Nephron (organoid): ENCODE measurements around the gene ITIH4.

Experiments used
- H3K27ac Mint-ChIP-seq, 3 experiments: 2 replicates each; pipeline ENCODE4 v1.8.0; 2020; ENCODE audit warnings: mixed read lengths in 3 of 3, mild to moderate bottlenecking in 2 of 3, moderate library complexity in 1 of 3
- H3K27me3 Mint-ChIP-seq: 2 replicates; pipeline ENCODE4 v1.8.0; 2021; ENCODE audit warnings: low read depth, mild to moderate bottlenecking, moderate library complexity, mixed read lengths
- H3K36me3 Mint-ChIP-seq: 2 replicates; pipeline ENCODE4 v1.8.0; 2020; ENCODE audit warnings: low read depth, mixed read lengths
- H3K4me1 Mint-ChIP-seq: 2 replicates; pipeline ENCODE4 v1.8.0; 2020; ENCODE audit warnings: mixed read lengths
- H3K4me3 Mint-ChIP-seq, 3 experiments: 2 replicates each; pipeline ENCODE4 v1.8.0; 2020; ENCODE audit warnings: mild to moderate bottlenecking in 3 of 3, mixed read lengths in 3 of 3, moderate library complexity in 2 of 3
- H3K9me3 Mint-ChIP-seq: 2 replicates; pipeline ENCODE4 v1.8.0; 2020; ENCODE audit warnings: mixed read lengths
- TF ChIP-seq, protein P1 (sequence below), 3 experiments: fragments of 200-600 bp; sonication (generic); IDR thresholded peaks; one replicate each; pipeline ENCODE4 v1.5.0; 2021; ENCODE audit warnings: antibody characterized with exemption in 3 of 3; ENCODE audit not compliant: unreplicated experiment in 3 of 3

The ITIH4 gene

GRCh38 chr3:52844290-52844975 is 14.0 kb upstream of the ITIH4 start:
- Mint-ChIP-seq H3K4me1 (peaks cover 33% of the 10 kb centered on the region), H3K27me3 (no peaks in the 10 kb centered on the region), H3K4me3 (no peak overlapping the region), H3K36me3 (peaks cover 14% of the 10 kb centered on the region), H3K9me3 (no peaks in the 10 kb centered on the region), H3K27ac (no peak overlapping the region)
- TF ChIP-seq, protein P1, sequence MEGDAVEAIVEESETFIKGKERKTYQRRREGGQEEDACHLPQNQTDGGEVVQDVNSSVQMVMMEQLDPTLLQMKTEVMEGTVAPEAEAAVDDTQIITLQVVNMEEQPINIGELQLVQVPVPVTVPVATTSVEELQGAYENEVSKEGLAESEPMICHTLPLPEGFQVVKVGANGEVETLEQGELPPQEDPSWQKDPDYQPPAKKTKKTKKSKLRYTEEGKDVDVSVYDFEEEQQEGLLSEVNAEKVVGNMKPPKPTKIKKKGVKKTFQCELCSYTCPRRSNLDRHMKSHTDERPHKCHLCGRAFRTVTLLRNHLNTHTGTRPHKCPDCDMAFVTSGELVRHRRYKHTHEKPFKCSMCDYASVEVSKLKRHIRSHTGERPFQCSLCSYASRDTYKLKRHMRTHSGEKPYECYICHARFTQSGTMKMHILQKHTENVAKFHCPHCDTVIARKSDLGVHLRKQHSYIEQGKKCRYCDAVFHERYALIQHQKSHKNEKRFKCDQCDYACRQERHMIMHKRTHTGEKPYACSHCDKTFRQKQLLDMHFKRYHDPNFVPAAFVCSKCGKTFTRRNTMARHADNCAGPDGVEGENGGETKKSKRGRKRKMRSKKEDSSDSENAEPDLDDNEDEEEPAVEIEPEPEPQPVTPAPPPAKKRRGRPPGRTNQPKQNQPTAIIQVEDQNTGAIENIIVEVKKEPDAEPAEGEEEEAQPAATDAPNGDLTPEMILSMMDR (IDR thresholded peaks at IDR 0.05; ENCODE audit: unreplicated experiment in 3 of 3) = no peak

DNA sequence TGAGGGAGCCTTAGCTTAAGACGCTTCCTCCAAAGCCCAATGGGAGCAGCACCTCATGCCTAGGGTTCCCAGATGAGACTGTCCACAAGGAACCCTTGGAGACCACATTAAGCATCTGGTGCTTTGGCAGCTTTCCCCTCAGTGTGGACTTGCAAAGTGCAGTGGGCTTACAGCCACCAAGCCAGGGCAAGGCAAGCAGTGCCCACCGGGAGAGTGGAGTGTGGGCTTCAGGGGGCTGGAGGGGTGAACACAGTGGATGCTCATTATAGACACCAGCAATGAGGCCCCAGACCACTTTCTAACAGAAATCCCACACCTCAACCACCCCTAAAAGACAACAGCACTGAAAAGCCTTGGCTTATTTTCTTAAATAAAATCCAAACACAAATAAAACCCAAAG is 13.4 kb upstream of the ITIH4 start:
- TF ChIP-seq, protein P1 (IDR thresholded peaks at IDR 0.05; ENCODE audit: unreplicated experiment in 3 of 3) = no peak
- Mint-ChIP-seq H3K4me3 (no peak overlapping the region), H3K27me3 (no peaks in the 10 kb centered on the region), H3K27ac (no peak overlapping the region), H3K36me3 (peaks cover 14% of the 10 kb centered on the region), H3K9me3 (no peaks in the 10 kb centered on the region), H3K4me1 (peaks cover 33% of the 10 kb centered on the region)

DNA sequence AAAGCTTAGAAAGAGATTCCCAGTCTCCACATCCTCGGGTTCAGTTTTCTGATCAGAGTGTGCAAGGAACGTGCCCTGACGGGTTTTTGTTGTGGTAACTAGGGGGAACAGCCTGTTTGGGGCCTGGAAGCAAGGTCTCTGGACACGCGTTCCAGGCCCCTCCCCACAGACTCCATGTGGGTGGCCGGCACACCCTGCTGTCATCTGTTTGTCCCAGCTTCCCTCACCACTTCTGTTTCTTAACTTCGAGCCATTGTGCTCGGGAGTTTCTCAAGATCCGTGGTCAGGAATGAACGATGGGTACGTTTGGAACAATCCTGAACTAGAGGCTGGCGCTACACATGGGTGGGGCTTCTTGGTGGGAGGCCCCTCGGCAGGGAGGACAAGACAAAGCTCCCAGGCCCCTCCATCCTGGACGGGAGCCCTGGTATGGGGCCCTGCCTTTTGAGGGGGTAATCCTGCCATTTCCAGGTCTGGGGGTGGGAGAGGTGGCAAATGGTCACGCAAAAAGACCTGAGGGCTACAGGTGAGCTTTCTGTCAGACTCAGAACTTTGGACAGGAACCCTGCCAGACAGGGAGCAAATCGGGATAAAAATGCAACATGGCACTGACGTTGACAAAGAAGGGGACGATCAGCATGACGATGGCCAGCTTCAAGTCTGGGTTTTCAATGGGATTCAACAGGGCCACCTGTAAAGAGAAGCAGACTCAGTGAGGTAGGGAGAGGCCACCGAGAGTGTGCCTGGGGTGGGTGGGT is 12.8 kb upstream of the ITIH4 start:
- Mint-ChIP-seq H3K27ac (no peak overlapping the region), H3K36me3 (peaks cover 14% of the 10 kb centered on the region), H3K27me3 (no peaks in the 10 kb centered on the region), H3K9me3 (no peaks in the 10 kb centered on the region), H3K4me3 (no peak overlapping the region), H3K4me1 (peaks cover 33% of the 10 kb centered on the region)
- TF ChIP-seq, protein P1 (IDR thresholded peaks at IDR 0.05; ENCODE audit: unreplicated experiment in 3 of 3) = no peak

- no peak overlapping the region for H3K27ac Mint-ChIP-seq
- H3K4me1 Mint-ChIP-seq = peaks cover 37% of the 10 kb centered on the region
- H3K9me3 Mint-ChIP-seq = no peaks in the 10 kb centered on the region
- no peaks in the 10 kb centered on the region for H3K27me3 Mint-ChIP-seq
- peaks cover 9% of the 10 kb centered on the region for H3K36me3 Mint-ChIP-seq
- TF ChIP-seq, protein P1 (IDR thresholded peaks at IDR 0.05; ENCODE audit: unreplicated experiment in 3 of 3) = no peak
- H3K4me3 Mint-ChIP-seq = no peak overlapping the region
Observed at GRCh38 chr3:52842424-52842823, 12.0 kb upstream of the ITIH4 start.

DNA sequence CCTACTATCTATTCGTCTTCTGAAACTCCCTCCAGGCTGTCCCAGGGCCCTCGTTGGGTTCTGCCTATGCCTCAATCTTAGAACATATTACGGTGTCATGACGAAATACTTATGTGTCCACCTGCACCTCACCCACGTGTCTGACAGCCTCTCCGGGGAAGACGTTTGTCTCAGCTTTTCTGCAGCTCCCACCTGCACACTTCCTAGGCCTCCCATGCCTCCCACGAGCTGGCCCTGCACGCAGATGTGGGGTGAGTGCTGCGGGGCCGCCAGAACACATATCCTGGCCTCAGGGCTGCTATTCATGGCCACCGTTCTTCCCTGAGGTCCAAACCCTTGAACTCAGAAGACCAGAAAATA is 11.5 kb upstream of the ITIH4 start:
- H3K4me1 Mint-ChIP-seq = peaks cover 42% of the 10 kb centered on the region
- TF ChIP-seq, protein P1 (IDR thresholded peaks at IDR 0.05; ENCODE audit: unreplicated experiment in 3 of 3) = no peak
- H3K27ac Mint-ChIP-seq = no peak overlapping the region
- no peaks in the 10 kb centered on the region for H3K9me3 Mint-ChIP-seq
- no peak overlapping the region for H3K4me3 Mint-ChIP-seq
- H3K27me3 Mint-ChIP-seq = no peaks in the 10 kb centered on the region
- H3K36me3 Mint-ChIP-seq = peaks cover 8% of the 10 kb centered on the region
